Keratinocyte (primary cell): ENCODE data around the gene LRRC8C.

ENCODE experiments used
- EZH2 ChIP-seq: IDR thresholded peaks from one replicate; pipeline ENCODE4 v1.6.1; 2012; ENCODE audit warnings: inconsistent platforms, mild to moderate bottlenecking, low read length, moderate library complexity
- TF ChIP-seq, protein P1 (sequence below), 3 experiments: IDR thresholded peaks in 1 of 3; conservative IDR thresholded peaks in 1 of 3; optimal IDR thresholded peaks in 1 of 3; 2 replicates in 2 of 3; 3 replicates in 1 of 3; pipeline versions ENCODE3 to v1.5.1; 2011; ENCODE audit warnings: low read length in 3 of 3, mild to moderate bottlenecking in 3 of 3, moderate library complexity in 2 of 3, control low read depth in 1 of 3, inconsistent platforms in 1 of 3; ENCODE audit not compliant: insufficient read depth in 2 of 3; ENCODE audit errors: extremely low read depth in 1 of 3

- TF ChIP-seq, protein P1, sequence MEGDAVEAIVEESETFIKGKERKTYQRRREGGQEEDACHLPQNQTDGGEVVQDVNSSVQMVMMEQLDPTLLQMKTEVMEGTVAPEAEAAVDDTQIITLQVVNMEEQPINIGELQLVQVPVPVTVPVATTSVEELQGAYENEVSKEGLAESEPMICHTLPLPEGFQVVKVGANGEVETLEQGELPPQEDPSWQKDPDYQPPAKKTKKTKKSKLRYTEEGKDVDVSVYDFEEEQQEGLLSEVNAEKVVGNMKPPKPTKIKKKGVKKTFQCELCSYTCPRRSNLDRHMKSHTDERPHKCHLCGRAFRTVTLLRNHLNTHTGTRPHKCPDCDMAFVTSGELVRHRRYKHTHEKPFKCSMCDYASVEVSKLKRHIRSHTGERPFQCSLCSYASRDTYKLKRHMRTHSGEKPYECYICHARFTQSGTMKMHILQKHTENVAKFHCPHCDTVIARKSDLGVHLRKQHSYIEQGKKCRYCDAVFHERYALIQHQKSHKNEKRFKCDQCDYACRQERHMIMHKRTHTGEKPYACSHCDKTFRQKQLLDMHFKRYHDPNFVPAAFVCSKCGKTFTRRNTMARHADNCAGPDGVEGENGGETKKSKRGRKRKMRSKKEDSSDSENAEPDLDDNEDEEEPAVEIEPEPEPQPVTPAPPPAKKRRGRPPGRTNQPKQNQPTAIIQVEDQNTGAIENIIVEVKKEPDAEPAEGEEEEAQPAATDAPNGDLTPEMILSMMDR (optimal IDR thresholded peaks at IDR 0.05 in 1 of 3, IDR thresholded peaks at IDR 0.05 in 1 of 3, conservative IDR thresholded peaks at IDR 0.05 in 1 of 3; ENCODE audit: extremely low read depth in 1 of 3, insufficient read depth in 2 of 3, low read length in 3 of 3) = no peak
- no peak for TF ChIP-seq EZH2
Measured at GRCh38 chr1:89643577-89643976, 10.7 kb downstream of the LRRC8C start.
